Daoy (cell line): ENCODE measurements around the gene WIPF2. TPM values are rescaled to one million over a fixed set of nuclear protein-coding genes. Genes with fewer than 3 reads are reported as not detected.

Experiments used
- DNase-seq: peaks from one replicate; pipeline ENCODE4 v3.0.0-alpha.2; 2015; ENCODE audit warnings: low read depth
- total RNA-seq: library from RNA; depleted of rRNA; stranded (reverse); fragments of >200 nt; shearing (Covaris generic); gene quantifications from 2 replicates; pipeline ENCODE4 v1.2.3, GENCODE V29; 2014

Gene WIPF2
- total RNA-seq, 1 experiment from 2014 or later, result 6.3 TPM

- DNase-seq, result no peak
Measured at GRCh38 chr17:40247926-40248495, 28.9 kb downstream of the WIPF2 start.

- DNase-seq, result no peak
Measured at GRCh38 chr17:40248507-40248906, 29.4 kb downstream of the WIPF2 start.

GRCh38 chr17:40251576-40251975, 32.5 kb downstream of the WIPF2 start:
- peak; percentile 76 for DNase-seq

- peak; percentile 10 for DNase-seq
Measured at GRCh38 chr17:40253565-40253964, 34.5 kb downstream of the WIPF2 start.

GRCh38 chr17:40259505-40259904, 40.4 kb downstream of the WIPF2 start:
- DNase-seq, result no peak

- DNase-seq, result no peak
Measured at GRCh38 chr17:40260528-40260927, 41.4 kb downstream of the WIPF2 start.

GRCh38 chr17:40264458-40265185, 45.5 kb downstream of the WIPF2 start:
- no peak for DNase-seq

GRCh38 chr17:40265337-40265736, 46.2 kb downstream of the WIPF2 start:
- no peak for DNase-seq

- no peak for DNase-seq
Measured at GRCh38 chr17:40266882-40267281, 47.8 kb downstream of the WIPF2 start.

GRCh38 chr17:40268141-40268712, 49.1 kb downstream of the WIPF2 start:
- no peak for DNase-seq

GRCh38 chr17:40278414-40278813, 59.3 kb downstream of the WIPF2 start:
- DNase-seq, result no peak

GRCh38 chr17:40279402-40279801, 60.3 kb downstream of the WIPF2 start:
- DNase-seq, result no peak

GRCh38 chr17:40281663-40282062, 62.6 kb downstream of the WIPF2 start:
- DNase-seq, result peak; percentile 32

- DNase-seq, result peak; percentile 89
Measured at GRCh38 chr17:40283662-40284061, 64.6 kb downstream of the WIPF2 start.

GRCh38 chr17:40284085-40284713, 65.1 kb downstream of the WIPF2 start:
- peak; percentile 74 for DNase-seq

GRCh38 chr17:40286473-40286872, 67.4 kb downstream of the WIPF2 start:
- DNase-seq, result no peak

- DNase-seq, result no peak
Measured at GRCh38 chr17:40287159-40287493, 68.0 kb downstream of the WIPF2 start.

GRCh38 chr17:40287494-40288369, 68.6 kb downstream of the WIPF2 start, which contains the start of gene CDC6:
TSS of gene CDC6 (plus strand) at chr17:40287879. CDS start at chr17:40289421, 1,542 bp downstream.
- peak; percentile 99 for DNase-seq

- peak; percentile 60 for DNase-seq
Measured at GRCh38 chr17:40290629-40291280, 71.7 kb downstream of the WIPF2 start.

- DNase-seq, result no peak
Measured at GRCh38 chr17:40291281-40291664, 72.2 kb downstream of the WIPF2 start.

- DNase-seq, result no peak
Measured at GRCh38 chr17:40293363-40293762, 74.3 kb downstream of the WIPF2 start.
